Gastroesophageal sphincter (tissue), 4 donors: ENCODE measurements around the gene DIP2C. TPM values are rescaled to one million over a fixed set of nuclear protein-coding genes. Genes with fewer than 3 reads are reported as not detected.
"Not testable (repeated sequence)": the region's sequence is repeated elsewhere in the genome, so short reads cannot be mapped to it uniquely, and the experiment has no call there.

Experiments
- ATAC-seq: fragments of 150-250 bp; one replicate; pipeline ENCODE4 v1.9.1; 2016; ENCODE audit warnings: mild to moderate bottlenecking, moderate library complexity
- H3K27ac ChIP-seq, 4 donors: fragments of 200-600 bp; sonication (generic) in 3 of 4; 1 replicate in 3 of 4; 2 replicates in 1 of 4; pipeline ENCODE4 v1.5.1; 2016 to 2019
- H3K27me3 ChIP-seq: fragments of 200-600 bp; sonication (generic); one replicate; pipeline ENCODE4 v1.5.1; 2019
- H3K36me3 ChIP-seq, 2 donors: fragments of 200-600 bp; sonication (generic); one replicate each; pipeline ENCODE4 v1.5.1; 2019; ENCODE audit warnings: control low read depth in 1 of 2
- H3K4me1 ChIP-seq, 3 donors: fragments of 200-600 bp; sonication (generic); 1 replicate in 2 of 3; 2 replicates in 1 of 3; pipeline ENCODE4 v1.5.1; 2016 to 2019; ENCODE audit warnings: control low read depth in 2 of 3
- H3K4me3 ChIP-seq, 2 donors: fragments of 200-600 bp; sonication (generic); one replicate each; pipeline ENCODE4 v1.5.1; 2019; ENCODE audit warnings: mild to moderate bottlenecking in 1 of 2, moderate library complexity in 1 of 2
- H3K9me3 ChIP-seq, 3 donors: fragments of 200-600 bp; sonication (generic); one replicate each; pipeline ENCODE4 v1.5.1; 2017 to 2019; ENCODE audit warnings: control low read depth in 2 of 3
- CTCF ChIP-seq, 4 experiments: fragments of 200-600 bp in 2 of 4; fragments of 450-650 bp in 2 of 4; sonication (generic) in 1 of 4; IDR thresholded peaks; one replicate each; pipeline ENCODE4 v1.5.1; 2017 to 2019; ENCODE audit warnings: antibody characterized with exemption in 4 of 4, mild to moderate bottlenecking in 2 of 4, moderate library complexity in 2 of 4
- EP300 ChIP-seq: sonication (generic); formaldehyde crosslinking; IDR thresholded peaks from one replicate; pipeline ENCODE4 v1.6.1; 2017; ENCODE audit warnings: antibody characterized with exemption, mild to moderate bottlenecking
- POLR2A ChIP-seq, 2 donors: fragments of 450-650 bp; IDR thresholded peaks; one replicate each; pipeline ENCODE4 v1.6.1; 2017; ENCODE audit warnings: antibody characterized with exemption in 2 of 2, mild to moderate bottlenecking in 2 of 2, moderate library complexity in 1 of 2
- POLR2AphosphoS5 ChIP-seq: sonication (generic); formaldehyde crosslinking; IDR thresholded peaks from one replicate; pipeline ENCODE4 v1.6.1; 2017; ENCODE audit warnings: antibody characterized with exemption
- WGBS, 2 donors: methylation state at CpG; one replicate each; pipeline ENCODE4 v1.1.5; 2018; ENCODE audit warnings: low coverage in 1 of 2; 5-methylcytosine and 5-hydroxymethylcytosine counted together
- total RNA-seq, 4 donors: library from RNA; depleted of rRNA; stranded (reverse); fragments of >200 nt; gene quantifications; one replicate each; pipeline ENCODE4 v1.1.0, GENCODE V29; 2016

DIP2C gene
- total RNA-seq, 4 donors from 2014 or later: 40.8 to 73.8 (median 47.7) TPM

- 93% methylated on average over 3 of the region's 17 CpGs; no CpG with 5 or more reads in 1 of the 2 donors for WGBS, 2 donors
Measured at GRCh38 chr10:597976-598375, 91.5 kb downstream of the DIP2C start.

GRCh38 chr10:596725-597345 is 92.6 kb downstream of the DIP2C start:
- Histone ChIP-seq H3K27me3 (no peaks in the 10 kb centered on the region), H3K4me1 (peaks cover 0 to 86% (median 14%) of the 10 kb centered on the region in 3 donors), H3K27ac (peak overlapping the region in 2 of 4 donors; percentile 52 to 75), H3K4me3 (no peak overlapping the region), H3K9me3 (no peaks in the 10 kb centered on the region), H3K36me3 (peaks cover 0 to 2% of the 10 kb centered on the region in 2 donors)
- WGBS, 2 donors: 90 to 98% methylated on average over 6 to 7 of the region's 17 CpGs
- no peak for TF ChIP-seq CTCF (IDR thresholded peaks at IDR 0.05)
- TF ChIP-seq POLR2A (IDR thresholded peaks at IDR 0.05): no peak
- TF ChIP-seq POLR2AphosphoS5: no peak
- TF ChIP-seq EP300: no peak
- no peak for ATAC-seq

More at GRCh38 chr10:597976-598375, 91.5 kb downstream of the DIP2C start:
- peaks cover 0 to 87% (median 14%) of the 10 kb centered on the region in 3 donors for H3K4me1 ChIP-seq
- H3K36me3 ChIP-seq: no peaks in the 10 kb centered on the region
- H3K4me3 ChIP-seq: no peak overlapping the region
- no peaks in the 10 kb centered on the region for H3K9me3 ChIP-seq
- no peaks in the 10 kb centered on the region for H3K27me3 ChIP-seq
- no peak for ATAC-seq
- TF ChIP-seq POLR2AphosphoS5 (no peak), CTCF (IDR thresholded peaks at IDR 0.05) (no peak), EP300 (no peak), POLR2A (IDR thresholded peaks at IDR 0.05) (no peak)
- peak overlapping the region in 3 of 4 donors; percentile 52 to 75 (median 69) for H3K27ac ChIP-seq

- ATAC-seq: not testable (repeated sequence)
- peaks cover 0 to 86% (median 8%) of the 10 kb centered on the region in 3 donors for H3K4me1 ChIP-seq
Measured at GRCh38 chr10:596131-596530, 93.3 kb downstream of the DIP2C start.

GRCh38 chr10:595473-595872 is 94.0 kb downstream of the DIP2C start:
- Histone ChIP-seq H3K27me3 (no peaks in the 10 kb centered on the region), H3K4me3 (no peak overlapping the region), H3K36me3 (peaks cover 0 to 4% of the 10 kb centered on the region in 2 donors), H3K9me3 (no peaks in the 10 kb centered on the region), H3K4me1 (peaks cover 0 to 84% (median 6%) of the 10 kb centered on the region in 3 donors), H3K27ac (peak overlapping the region in 1 of 4 donors; percentile 5)
- WGBS, 2 donors: 97 to 100% methylated on average over 2 to 12 of the region's 12 CpGs
- TF ChIP-seq EP300: no peak
- TF ChIP-seq POLR2AphosphoS5: no peak
- no peak for TF ChIP-seq CTCF (IDR thresholded peaks at IDR 0.05)
- TF ChIP-seq POLR2A (IDR thresholded peaks at IDR 0.05): no peak
- ATAC-seq: no peak

More at GRCh38 chr10:596131-596530, 93.3 kb downstream of the DIP2C start:
- H3K36me3 ChIP-seq, H3K27ac ChIP-seq, H3K27me3 ChIP-seq, H3K9me3 ChIP-seq, H3K4me3 ChIP-seq: not testable (repeated sequence)
- 94 to 96% methylated on average over 5 to 6 of the region's 10 CpGs for WGBS, 2 donors

GRCh38 chr10:594584-595270 is 94.7 kb downstream of the DIP2C start:
- WGBS, 2 donors: 91 to 95% methylated on average over 13 to 23 of the region's 28 CpGs
- H3K27me3 ChIP-seq: no peaks in the 10 kb centered on the region
- no peak overlapping the region for H3K4me3 ChIP-seq
- no peaks in the 10 kb centered on the region for H3K9me3 ChIP-seq
- no peak for ATAC-seq
- peaks cover 0 to 4% of the 10 kb centered on the region in 2 donors for H3K36me3 ChIP-seq
- TF ChIP-seq POLR2A (IDR thresholded peaks at IDR 0.05): no peak
- TF ChIP-seq CTCF (IDR thresholded peaks at IDR 0.05): no peak
- TF ChIP-seq EP300: no peak
- TF ChIP-seq POLR2AphosphoS5: no peak
- H3K4me1 ChIP-seq: peaks cover 0 to 84% (median 6%) of the 10 kb centered on the region in 3 donors
- peak overlapping the region in 1 of 4 donors; percentile 46 for H3K27ac ChIP-seq
